SJSA1 (cell line): Measurements from ENCODE around the gene DTWD2. TPM values are rescaled to one million over a fixed set of nuclear protein-coding genes. Genes with fewer than 3 reads are reported as not detected.
"Not testable (repeated sequence)": the region's sequence is repeated elsewhere in the genome, so short reads cannot be mapped to it uniquely, and the experiment has no call there.

Experiments used
- DNase-seq, 2 experiments: peaks; one replicate each; pipeline ENCODE4 v3.0.0-alpha.2; 2015 to 2020; ENCODE audit warnings: low spot score in 2 of 2, low read depth in 1 of 2
- H3K27ac ChIP-seq: fragments of 250-450 bp; sonication (Bioruptor Pico); 2 replicates; pipeline ENCODE4 v1.5.1; 2020; ENCODE audit warnings: mild to moderate bottlenecking, moderate library complexity
- H3K27me3 ChIP-seq: fragments of 250-450 bp; sonication (Bioruptor Pico); replicated peaks from 2 replicates; pipeline ENCODE4 v1.5.1; 2020; ENCODE audit warnings: mild to moderate bottlenecking, moderate library complexity
- H3K36me3 ChIP-seq: fragments of 250-450 bp; sonication (Bioruptor Pico); 2 replicates; pipeline ENCODE4 v1.5.1; 2020; ENCODE audit warnings: mild to moderate bottlenecking
- H3K4me1 ChIP-seq: fragments of 250-450 bp; sonication (Bioruptor Pico); replicated peaks from 2 replicates; pipeline ENCODE4 v1.6.1; 2021; ENCODE audit warnings: mild to moderate bottlenecking
- H3K4me3 ChIP-seq: fragments of 250-450 bp; sonication (Bioruptor Pico); 2 replicates; pipeline ENCODE4 v1.5.1; 2020; ENCODE audit warnings: mild to moderate bottlenecking
- H3K9me3 ChIP-seq: fragments of 250-450 bp; sonication (Bioruptor Pico); replicated peaks from 2 replicates; pipeline ENCODE4 v1.5.1; 2020; ENCODE audit warnings: mild to moderate bottlenecking
- total RNA-seq: library from RNA; depleted of rRNA; stranded (reverse); fragments of >200 nt; shearing (Covaris generic); gene quantifications from 2 replicates; pipeline ENCODE4 v1.2.3, GENCODE V29; 2014

Gene DTWD2
- total RNA-seq, 1 experiment from 2014 or later: 3.1 TPM

GRCh38 chr5:119019949-119020348, 31.6 kb upstream of the DTWD2 start:
- Histone ChIP-seq H3K27me3 (no peaks in the 10 kb centered on the region), H3K4me1 (peaks cover 23% of the 10 kb centered on the region), H3K9me3 (no peaks in the 10 kb centered on the region; the same call in 1 of the 2 replicates), H3K4me3 (no peak overlapping the region), H3K36me3 (no peaks in the 10 kb centered on the region), H3K27ac (no peak overlapping the region)
- no peak for DNase-seq

GRCh38 chr5:119019501-119019900, 31.2 kb upstream of the DTWD2 start:
- H3K36me3 ChIP-seq: no peaks in the 10 kb centered on the region
- no peak overlapping the region for H3K4me3 ChIP-seq
- no peak for DNase-seq
- H3K27me3 ChIP-seq: no peaks in the 10 kb centered on the region
- H3K4me1 ChIP-seq: peaks cover 23% of the 10 kb centered on the region
- H3K9me3 ChIP-seq: no peaks in the 10 kb centered on the region; the same call in 1 of the 2 replicates
- H3K27ac ChIP-seq: no peak overlapping the region

GRCh38 chr5:119017994-119018393, 29.6 kb upstream of the DTWD2 start:
- Histone ChIP-seq H3K9me3 (no peaks in the 10 kb centered on the region), H3K4me1 (peaks cover 23% of the 10 kb centered on the region), H3K36me3 (no peaks in the 10 kb centered on the region), H3K27ac (no peak overlapping the region), H3K27me3 (no peaks in the 10 kb centered on the region), H3K4me3 (no peak overlapping the region)
- DNase-seq: no peak

GRCh38 chr5:119016125-119016774, 27.9 kb upstream of the DTWD2 start:
- H3K27ac ChIP-seq: no peak overlapping the region
- H3K36me3 ChIP-seq: no peaks in the 10 kb centered on the region
- H3K9me3 ChIP-seq: no peaks in the 10 kb centered on the region
- no peak overlapping the region for H3K4me3 ChIP-seq
- H3K4me1 ChIP-seq: peaks cover 8% of the 10 kb centered on the region; the same call in 1 of the 2 replicates
- no peaks in the 10 kb centered on the region for H3K27me3 ChIP-seq
- DNase-seq: no peak

GRCh38 chr5:119011186-119011585, 22.8 kb upstream of the DTWD2 start:
- Histone ChIP-seq H3K36me3 (no peaks in the 10 kb centered on the region), H3K27ac (no peak overlapping the region), H3K27me3 (no peaks in the 10 kb centered on the region), H3K4me3 (no peak overlapping the region), H3K4me1 (no peaks in the 10 kb centered on the region), H3K9me3 (no peaks in the 10 kb centered on the region)
- DNase-seq: no peak

GRCh38 chr5:119010206-119010605, 21.9 kb upstream of the DTWD2 start:
- no peak overlapping the region for H3K4me3 ChIP-seq
- no peaks in the 10 kb centered on the region for H3K27me3 ChIP-seq
- no peaks in the 10 kb centered on the region for H3K4me1 ChIP-seq
- no peak for DNase-seq
- no peak overlapping the region for H3K27ac ChIP-seq
- no peaks in the 10 kb centered on the region for H3K36me3 ChIP-seq
- no peaks in the 10 kb centered on the region for H3K9me3 ChIP-seq

- no peak for DNase-seq
- no peak overlapping the region for H3K4me3 ChIP-seq
- no peaks in the 10 kb centered on the region for H3K9me3 ChIP-seq
- H3K27me3 ChIP-seq: no peaks in the 10 kb centered on the region
- H3K27ac ChIP-seq: no peak overlapping the region
- H3K36me3 ChIP-seq: no peaks in the 10 kb centered on the region
- H3K4me1 ChIP-seq: no peaks in the 10 kb centered on the region
Measured at GRCh38 chr5:119009131-119009530, 20.8 kb upstream of the DTWD2 start.

GRCh38 chr5:118999696-119000095, 11.3 kb upstream of the DTWD2 start:
- no peak for DNase-seq
- H3K9me3 ChIP-seq: peaks cover 11% of the 10 kb centered on the region
- no peaks in the 10 kb centered on the region for H3K4me1 ChIP-seq
- 0 out of 2 replicates have a peak, but pooled peaks cover 4% of the 10 kb centered on the region for H3K27me3 ChIP-seq
- no peak overlapping the region for H3K27ac ChIP-seq
- no peaks in the 10 kb centered on the region for H3K36me3 ChIP-seq
- H3K4me3 ChIP-seq: no peak overlapping the region

GRCh38 chr5:118998861-118999260, 10.5 kb upstream of the DTWD2 start:
- H3K36me3 ChIP-seq, H3K4me3 ChIP-seq, DNase-seq, H3K27ac ChIP-seq, H3K27me3 ChIP-seq, H3K4me1 ChIP-seq: not testable (repeated sequence)
- H3K9me3 ChIP-seq: peaks cover 11% of the 10 kb centered on the region

- DNase-seq: no peak
- H3K27me3 ChIP-seq: 0 out of 2 replicates have a peak, but pooled peaks cover 4% of the 10 kb centered on the region
- no peaks in the 10 kb centered on the region for H3K36me3 ChIP-seq
- no peak overlapping the region for H3K4me3 ChIP-seq
- peaks cover 11% of the 10 kb centered on the region for H3K9me3 ChIP-seq
- H3K4me1 ChIP-seq: no peaks in the 10 kb centered on the region
- no peak overlapping the region for H3K27ac ChIP-seq
Measured at GRCh38 chr5:118996098-118996497, 7.8 kb upstream of the DTWD2 start.

- Histone ChIP-seq H3K4me1 (no peaks in the 10 kb centered on the region), H3K9me3 (peaks cover 7% of the 10 kb centered on the region; the same call in 1 of the 2 replicates), H3K4me3 (no peak overlapping the region), H3K27ac (no peak overlapping the region), H3K36me3 (no peaks in the 10 kb centered on the region), H3K27me3 (0 out of 2 replicates have a peak, but pooled peaks cover 4% of the 10 kb centered on the region)
- no peak for DNase-seq
Measured at GRCh38 chr5:118994595-118994994, 6.2 kb upstream of the DTWD2 start.

GRCh38 chr5:118993118-118993517, 4.8 kb upstream of the DTWD2 start:
- not testable (repeated sequence) for H3K4me1 ChIP-seq, H3K9me3 ChIP-seq, H3K4me3 ChIP-seq, DNase-seq, H3K27me3 ChIP-seq, H3K27ac ChIP-seq, H3K36me3 ChIP-seq

GRCh38 chr5:118992055-118992454, 3.7 kb upstream of the DTWD2 start:
- H3K4me3 ChIP-seq, H3K9me3 ChIP-seq, H3K36me3 ChIP-seq, H3K27ac ChIP-seq, DNase-seq, H3K27me3 ChIP-seq: not testable (repeated sequence)
- peaks cover 13% of the 10 kb centered on the region for H3K4me1 ChIP-seq

- no peak overlapping the region for H3K27ac ChIP-seq
- no peaks in the 10 kb centered on the region for H3K36me3 ChIP-seq
- H3K4me3 ChIP-seq: no peak overlapping the region
- DNase-seq: no peak
- peaks cover 13% of the 10 kb centered on the region for H3K4me1 ChIP-seq
- H3K27me3 ChIP-seq: no peaks in the 10 kb centered on the region
- peaks cover 3% of the 10 kb centered on the region; the same call in 1 of the 2 replicates for H3K9me3 ChIP-seq
Measured at GRCh38 chr5:118990582-118990981, 2.2 kb upstream of the DTWD2 start.

- DNase-seq: no peak
- H3K9me3 ChIP-seq: no peaks in the 10 kb centered on the region
- no peaks in the 10 kb centered on the region for H3K36me3 ChIP-seq
- H3K4me1 ChIP-seq: peaks cover 16% of the 10 kb centered on the region
- no peak overlapping the region for H3K4me3 ChIP-seq
- no peak overlapping the region for H3K27ac ChIP-seq
- no peaks in the 10 kb centered on the region for H3K27me3 ChIP-seq
Measured at GRCh38 chr5:118989816-118990215, 1.5 kb upstream of the DTWD2 start.
